GM18867 (cell line): Measurements from ENCODE around the gene AVEN.
"Not testable (repeated sequence)": the region's sequence is repeated elsewhere in the genome, so short reads cannot be mapped to it uniquely, and the experiment has no call there.

Experiments used
- ATAC-seq: cut with Tn5 transposase; IDR thresholded peaks from one replicate; pipeline ENCODE4 v1.9.1; 2021; ENCODE audit warnings: mild to moderate bottlenecking, moderate library complexity; ENCODE audit not compliant: unreplicated experiment

The AVEN gene

DNA sequence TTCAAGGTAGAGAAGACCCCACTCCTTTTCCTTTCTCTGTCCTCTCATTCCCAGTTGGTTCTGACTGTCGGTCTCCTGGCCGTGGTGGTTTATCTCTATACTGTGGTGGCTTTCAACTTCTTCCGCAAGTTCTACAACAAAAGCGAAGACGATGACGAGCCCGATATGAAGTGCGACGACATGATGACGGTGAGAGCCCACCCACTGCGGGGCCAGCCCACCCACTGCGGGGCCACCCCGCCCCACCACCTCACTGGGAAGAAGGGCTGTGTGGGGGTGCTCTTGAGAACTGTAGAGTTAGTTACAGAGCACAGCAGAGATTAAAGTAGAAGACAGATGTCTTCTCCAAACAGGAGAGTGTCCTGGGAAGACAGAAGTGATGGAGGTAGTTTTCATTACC is 181.3 kb downstream of the AVEN start:
- no peak for ATAC-seq

DNA sequence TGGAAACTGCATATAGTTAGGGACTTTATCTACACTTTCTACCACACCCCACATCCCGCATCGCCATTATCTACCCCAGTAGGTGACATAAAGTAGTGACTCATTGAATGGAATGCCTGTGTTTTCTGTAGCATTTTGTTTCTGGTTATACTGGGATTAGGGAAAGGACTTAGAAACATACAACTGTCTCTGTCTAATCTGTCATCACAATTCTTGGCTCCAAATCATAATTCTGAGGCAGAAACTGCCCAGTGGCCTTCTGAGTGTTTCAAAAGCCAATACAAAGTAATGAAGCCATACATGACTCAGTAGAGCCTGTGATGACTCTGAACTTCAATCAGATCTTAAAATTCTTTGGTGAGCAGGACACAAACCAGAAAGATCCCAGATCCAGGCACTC is 186.4 kb downstream of the AVEN start:
- ATAC-seq = no peak

DNA sequence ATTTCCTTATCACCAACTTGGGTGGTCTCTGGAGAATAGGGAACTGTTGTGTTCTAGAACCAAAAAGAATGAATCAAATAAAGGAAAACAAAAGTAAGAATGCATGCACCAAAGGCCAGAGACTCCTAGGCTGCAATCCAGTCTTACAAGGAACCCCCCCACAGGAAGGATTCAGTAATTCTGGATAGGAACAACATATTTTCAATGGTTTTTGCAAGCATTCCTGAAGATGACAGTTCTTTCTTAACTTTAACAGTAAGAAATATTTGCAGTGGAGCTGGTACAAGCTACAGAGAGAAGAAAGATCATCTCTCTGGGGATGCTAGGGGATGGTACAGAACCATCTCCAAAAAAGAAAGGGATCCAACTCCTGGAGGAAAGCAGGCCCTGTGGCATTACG is 186.9 kb downstream of the AVEN start:
- no peak for ATAC-seq

DNA sequence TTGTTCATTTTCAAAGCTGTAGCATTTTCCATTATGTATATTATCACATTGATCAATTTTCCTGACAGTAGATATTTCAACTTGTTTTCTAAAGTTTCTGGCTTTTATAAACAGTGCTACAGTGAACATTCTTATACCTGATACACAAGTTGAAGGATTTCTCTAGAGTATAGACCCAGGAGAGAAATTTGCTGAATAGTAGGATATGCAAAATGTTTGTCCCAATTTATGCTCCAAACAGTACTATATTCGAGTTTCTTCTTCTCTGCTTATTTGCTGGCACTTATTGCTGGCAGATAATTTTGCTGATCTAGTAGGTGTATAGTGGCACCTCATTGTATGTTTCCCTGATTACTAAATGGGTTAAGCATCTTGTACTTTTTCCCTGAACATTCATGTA is 187.9 kb downstream of the AVEN start:
- no peak for ATAC-seq

DNA sequence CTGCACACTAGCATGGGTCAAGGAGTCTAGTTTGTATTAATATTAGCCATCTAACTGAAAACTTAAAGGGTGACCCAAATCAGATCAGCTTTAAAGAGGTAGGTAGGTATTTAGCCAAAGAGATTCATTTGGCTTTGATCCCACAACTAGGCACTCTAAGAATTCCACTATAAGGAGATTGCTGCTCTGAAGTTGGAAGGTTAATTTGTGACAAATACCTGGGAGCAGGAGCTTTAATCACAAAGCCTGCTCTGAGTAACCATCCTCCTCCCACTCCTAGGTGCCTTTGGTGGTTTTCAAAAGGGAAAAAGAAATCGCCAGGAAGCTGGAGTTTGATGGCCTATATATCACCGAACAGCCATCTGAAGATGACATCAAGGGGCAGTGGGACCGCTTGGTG is 191.0 kb downstream of the AVEN start:
- ATAC-seq = no peak

DNA sequence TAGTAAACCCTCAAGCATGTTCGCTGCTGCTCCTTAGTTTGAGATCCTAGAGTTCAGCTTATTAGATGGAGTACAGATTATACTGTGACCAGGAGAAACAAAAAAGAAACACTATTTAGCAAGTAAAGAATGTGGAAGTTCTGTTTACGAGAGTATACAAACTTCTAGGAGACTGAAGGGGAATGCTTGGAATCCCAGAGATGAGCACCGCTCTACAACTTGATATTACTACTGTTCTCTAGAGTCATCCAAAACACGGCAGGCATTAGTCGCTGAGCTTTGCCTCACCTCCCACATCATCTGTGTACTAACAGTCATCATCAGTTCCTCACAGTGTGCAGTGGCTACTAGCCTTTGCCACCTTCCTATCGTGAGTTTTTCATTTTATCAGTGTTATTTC is 192.1 kb downstream of the AVEN start:
- ATAC-seq = no peak

DNA sequence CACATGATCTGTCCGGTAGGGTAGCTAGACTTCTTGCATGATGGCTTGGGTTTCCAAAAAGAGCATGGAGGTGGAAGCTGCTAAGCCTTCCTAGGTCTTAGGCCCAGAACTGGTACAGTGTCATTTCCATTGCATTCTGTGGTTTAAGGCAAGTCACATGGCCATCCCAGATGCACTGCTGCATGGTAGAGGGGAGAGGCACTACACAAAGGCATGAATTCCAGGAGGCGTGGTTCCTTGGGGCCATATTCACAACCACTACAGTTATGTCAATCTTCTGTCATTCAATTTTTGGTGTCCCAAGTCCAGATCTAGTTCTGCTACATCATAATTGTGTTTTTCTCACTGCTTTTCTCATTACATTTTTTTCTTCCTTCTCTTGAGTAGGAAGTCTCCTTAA is 192.9 kb downstream of the AVEN start:
- no peak for ATAC-seq

DNA sequence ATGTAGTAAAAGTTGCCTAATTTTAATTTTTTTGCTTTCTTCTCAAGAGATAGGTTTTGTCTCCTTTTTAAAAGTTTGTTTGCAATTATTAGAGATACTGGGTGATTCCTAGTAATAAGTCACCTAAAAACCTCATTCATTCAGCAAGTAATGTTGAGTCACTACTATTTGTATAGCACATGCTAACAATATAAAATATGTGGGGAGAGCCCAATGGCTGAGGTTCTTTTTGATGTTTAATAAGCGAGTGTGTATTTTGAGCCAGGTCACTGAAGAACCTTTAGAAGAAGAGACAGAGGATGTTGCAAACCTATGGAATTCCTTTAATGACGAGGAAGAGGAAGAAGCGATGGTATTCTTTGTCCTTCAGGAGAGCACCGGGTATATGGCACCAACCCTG is 194.4 kb downstream of the AVEN start:
- ATAC-seq = no peak

DNA sequence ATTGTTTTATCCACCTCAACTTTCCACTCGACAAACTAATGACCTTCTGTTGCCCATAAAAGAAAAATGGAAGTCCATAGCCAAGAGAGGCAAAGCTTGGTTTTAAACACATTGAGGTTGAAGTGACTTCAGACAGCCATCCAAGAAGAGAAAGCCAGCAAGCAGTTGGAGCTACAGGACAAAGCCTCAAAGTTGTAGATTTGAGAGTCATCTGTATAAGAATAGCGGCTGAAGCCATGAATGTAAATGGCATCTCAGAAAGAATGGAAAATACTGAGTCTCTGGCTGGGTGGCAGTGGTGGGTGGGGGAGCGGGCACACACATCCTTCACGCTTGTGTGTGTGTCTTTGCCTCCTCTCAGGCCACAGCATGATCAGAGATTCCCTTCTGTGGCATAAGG is 194.8 kb downstream of the AVEN start:
- no peak for ATAC-seq

DNA sequence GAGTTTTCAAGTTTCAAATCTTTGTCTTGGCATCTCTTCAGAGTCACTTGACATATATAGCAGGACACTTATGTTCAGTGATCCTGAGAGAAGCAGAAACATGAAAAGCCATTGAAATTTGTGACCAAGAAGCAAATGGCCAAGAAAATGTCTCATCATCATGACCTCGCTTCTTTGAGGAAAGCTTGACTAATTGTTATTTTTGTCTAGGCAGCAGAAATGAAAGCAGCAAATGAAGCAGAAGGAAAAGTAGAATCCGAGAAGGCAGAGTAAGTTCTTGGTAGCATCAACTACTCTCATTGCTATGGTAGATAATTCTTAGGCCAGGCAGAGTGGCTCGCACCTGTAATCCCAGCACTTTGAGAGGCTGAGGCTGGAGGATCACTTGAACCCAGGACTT is 198.4 kb downstream of the AVEN start:
- ATAC-seq = no peak

DNA sequence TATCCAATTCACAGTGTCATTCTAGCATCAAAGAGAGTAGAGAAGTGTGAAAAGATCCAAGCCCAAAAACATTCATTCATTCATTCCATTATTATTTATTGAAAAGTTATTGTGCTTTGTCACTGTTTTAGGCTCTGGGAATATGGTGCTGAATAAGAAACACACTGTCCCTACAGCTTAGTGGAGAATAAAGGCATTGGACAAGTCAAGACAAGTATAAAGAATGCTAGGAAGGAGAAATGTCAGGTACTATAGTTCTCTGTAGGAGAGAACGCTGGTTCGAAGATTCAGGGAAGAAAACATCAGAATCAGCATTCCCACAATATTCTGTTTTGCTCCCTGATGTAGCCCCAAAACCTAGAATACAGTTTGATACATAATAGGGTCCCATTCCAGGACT is 199.5 kb downstream of the AVEN start:
- no peak for ATAC-seq

DNA sequence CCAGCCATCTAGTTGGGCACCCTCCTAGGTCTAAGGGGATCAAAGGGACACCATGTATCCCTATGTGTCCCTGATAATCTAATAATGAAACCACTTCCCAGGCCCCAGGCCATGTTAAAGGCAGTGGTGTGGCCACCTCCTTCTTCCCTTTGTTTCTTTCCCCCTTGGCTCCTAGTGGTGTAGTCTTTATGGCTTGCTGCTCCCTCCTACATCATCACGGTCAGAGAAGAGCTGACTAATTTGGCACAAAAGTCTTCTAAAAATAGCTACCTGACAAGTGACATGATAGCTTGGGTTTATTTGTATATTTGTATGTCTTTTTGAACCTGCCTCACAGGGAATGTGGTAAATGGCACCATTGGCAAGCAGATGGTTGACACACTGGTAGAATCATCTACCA is 201.7 kb downstream of the AVEN start:
- ATAC-seq = no peak

DNA sequence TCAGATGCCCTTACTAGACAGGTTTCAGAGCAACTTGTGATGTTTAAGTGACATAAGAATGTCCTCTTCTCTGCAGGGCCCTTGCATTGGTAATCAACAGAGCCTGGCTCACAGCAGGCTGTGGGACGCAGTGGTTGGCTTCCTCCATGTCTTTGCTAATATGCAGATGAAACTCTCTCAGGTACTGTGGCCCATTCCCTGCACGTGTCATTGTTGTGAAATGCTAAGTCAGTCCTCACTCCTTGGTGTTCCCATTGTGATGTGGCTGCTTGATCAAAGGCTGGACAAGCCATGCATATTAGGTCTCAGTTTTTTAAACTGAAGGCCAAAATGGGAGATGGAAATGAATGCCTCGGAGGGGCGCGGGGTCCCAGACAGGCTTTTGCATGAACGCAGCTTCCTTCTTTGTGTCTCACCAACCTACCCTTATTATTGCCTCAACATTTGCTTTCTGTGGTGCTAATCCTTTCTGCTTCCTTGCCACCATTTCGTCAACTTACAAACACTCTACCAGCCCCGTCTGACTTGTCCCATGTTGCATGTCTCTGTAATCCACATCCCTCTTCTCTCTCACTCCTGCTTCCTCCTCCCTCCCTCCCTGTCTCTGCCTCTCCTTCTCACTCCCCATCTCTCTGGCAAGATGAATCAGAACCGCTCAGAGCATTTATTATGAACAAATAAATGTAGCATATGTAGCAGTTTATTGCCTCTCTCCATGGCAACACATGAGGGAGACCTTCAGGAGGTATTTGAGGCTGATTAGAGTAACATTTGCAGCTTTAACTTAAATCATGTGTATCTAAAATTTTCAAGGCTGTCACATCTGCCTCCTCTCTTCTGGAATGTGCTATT is 203.9 kb downstream of the AVEN start:
- no peak for ATAC-seq

DNA sequence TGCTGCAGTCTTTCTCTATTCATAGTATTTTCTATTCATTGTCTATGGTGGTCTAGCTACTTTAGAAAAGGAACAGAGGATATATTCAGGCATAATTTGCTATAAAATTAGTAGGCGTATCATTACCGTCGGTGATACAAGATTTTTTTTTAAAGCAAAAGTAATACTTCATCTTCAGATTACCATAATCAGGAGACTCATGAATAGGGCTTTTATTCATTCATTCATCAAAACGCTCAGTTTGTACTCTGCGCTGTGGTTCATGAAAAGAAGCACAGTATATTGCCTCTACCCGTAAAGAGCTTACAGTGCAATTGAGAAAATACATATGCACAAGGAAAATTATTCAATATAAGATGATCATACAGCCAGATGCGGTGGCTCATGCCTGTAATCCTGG is 207.4 kb downstream of the AVEN start:
- no peak for ATAC-seq

DNA sequence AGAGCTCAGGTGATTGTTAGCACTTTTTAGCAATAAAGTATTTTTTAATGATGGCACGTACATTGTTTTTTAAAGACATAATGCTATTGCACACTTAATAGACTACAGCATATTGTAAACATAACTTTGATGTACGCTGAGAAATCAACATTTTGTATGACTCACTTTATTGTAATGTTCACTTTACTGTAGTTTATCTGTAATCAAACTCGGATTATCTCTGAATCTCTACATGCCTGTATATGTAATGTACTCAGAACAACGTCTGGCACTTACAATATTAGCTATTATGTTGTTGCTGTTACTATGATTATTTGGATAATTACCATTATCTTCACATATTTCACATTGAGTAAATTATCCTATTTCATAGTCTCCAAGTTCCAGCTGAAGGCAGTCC is 208.7 kb downstream of the AVEN start:
- no peak for ATAC-seq

DNA sequence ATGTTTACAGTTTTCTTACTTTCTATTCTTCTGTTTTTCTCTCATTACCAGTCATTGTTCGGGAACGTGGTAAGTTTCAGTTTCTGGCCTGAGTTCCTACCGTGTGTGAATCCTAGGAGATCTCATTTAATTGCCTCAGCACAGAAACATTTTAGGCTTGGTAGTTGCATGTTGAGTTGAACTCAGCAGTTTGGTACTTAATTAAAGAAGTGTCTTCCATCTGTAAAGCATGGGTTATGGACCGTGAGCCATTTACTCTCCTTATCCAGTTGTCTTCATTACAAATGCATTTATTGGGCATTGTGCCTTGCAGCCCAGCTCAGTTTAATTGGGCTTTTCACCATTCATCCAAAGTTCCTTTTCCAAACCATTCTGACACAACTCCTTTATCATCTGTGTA is 212.8 kb downstream of the AVEN start:
- ATAC-seq = no peak

DNA sequence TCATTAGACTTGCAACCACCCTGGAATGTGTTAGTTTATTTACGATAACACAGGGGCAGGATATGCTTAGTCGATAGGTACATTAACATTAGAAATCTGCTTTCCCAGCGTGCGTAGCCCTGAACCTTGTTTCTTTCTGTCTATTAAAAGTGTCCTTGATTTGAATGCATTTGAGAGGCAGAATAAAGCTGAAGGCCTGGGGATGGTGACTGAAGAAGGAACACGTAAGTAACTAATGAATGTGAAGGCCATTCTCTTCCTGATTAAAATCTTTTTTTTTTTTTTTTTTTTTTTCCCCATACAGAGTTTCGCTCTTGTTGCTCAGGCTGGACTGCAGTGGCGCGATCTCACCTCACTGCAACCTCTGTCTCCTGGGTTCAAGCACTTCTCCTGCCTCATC is 213.6 kb downstream of the AVEN start:
- ATAC-seq = no peak

DNA sequence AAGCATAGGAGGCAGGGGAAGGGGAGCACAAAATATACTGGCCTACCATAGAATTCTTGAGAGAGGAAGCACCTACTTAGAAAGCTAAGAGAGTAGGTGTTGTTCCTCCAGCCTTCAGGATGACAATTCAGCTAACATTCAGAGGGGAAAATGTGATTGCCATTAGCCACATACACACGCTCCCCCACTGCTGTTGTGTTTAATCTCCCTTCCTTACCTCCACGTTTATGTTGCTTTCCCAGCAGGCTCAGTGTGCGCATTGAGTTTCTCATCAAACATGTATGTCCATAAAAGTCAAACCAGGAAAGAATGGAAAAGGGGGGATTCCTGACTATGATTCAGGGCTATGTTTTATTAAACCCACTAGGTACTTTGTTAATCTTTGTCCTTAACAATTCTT is 215.9 kb downstream of the AVEN start:
- no peak for ATAC-seq

DNA sequence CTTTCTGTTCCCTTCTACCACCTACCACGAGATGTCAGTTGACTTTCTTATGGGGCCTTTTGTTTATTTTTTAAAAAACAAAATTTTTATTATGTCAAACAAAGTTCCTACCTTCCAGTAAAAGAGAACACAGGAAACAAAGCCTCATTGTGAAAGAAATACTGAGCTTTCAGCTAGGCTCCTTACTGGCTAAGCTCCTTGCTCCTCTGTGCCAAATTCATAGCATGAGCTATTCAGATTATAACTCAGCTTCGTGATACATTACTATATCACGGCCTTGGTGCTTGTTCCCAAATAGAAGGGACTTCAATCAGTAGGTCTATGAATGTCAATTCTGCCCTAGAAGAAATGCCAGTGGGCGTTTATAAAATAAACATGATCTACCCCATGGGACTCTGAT is 216.5 kb downstream of the AVEN start:
- ATAC-seq = no peak

DNA sequence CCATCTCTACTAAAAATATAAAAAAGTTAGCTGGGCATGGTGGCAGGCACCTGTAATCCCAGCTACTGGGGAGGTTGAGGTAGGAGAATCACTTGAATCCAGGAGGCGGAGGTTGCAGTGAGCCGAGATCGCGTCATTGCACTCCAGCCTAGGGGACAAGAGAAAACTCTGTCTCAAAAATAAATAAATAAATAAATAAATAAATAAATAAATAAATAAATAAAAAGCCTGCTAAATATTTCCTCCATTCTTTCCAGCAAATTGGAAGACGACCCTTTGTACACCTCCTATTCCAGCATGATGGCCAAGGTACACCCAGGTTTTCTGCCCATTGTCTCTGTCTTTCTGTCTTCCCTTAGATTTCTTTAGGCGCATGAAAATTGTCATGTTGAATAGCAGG is 219.5 kb downstream of the AVEN start:
- ATAC-seq = not testable (repeated sequence)
